OCI-LY7 (cell line): ENCODE data around the gene ADCY3. TPM values are rescaled to one million over a fixed set of nuclear protein-coding genes. Genes with fewer than 3 reads are reported as not detected.

Source experiments
- small RNA-seq: library from RNA; depleted of rRNA; stranded (forward); fragments of <200 nt; gene quantifications from one replicate; pipeline ENCODE3, GENCODE V24; 2014
- total RNA-seq, 2 experiments: library from RNA; depleted of rRNA in 1 of 2; stranded (reverse); fragments of >200 nt in 1 of 2; shearing (Covaris generic) in 1 of 2; gene quantifications; 2 replicates each; pipeline ENCODE4 v1.2.3, GENCODE V29; 2014 to 2022

ADCY3 gene
- total RNA-seq, 2 experiments from 2014 or later: 45.8 to 55.0 TPM

Small RNA genes within 50 kb of the gene (small RNA-seq; reads per million reads assigned to genes)
- not detected for gene AC013267.1
- not detected for gene RF00016

Other genes starting within 250 kb of the ADCY3 start
- 44.8 and 55.0 TPM in 2 replicates for gene PTRHD1, start 126.8 kb downstream of the ADCY3 start, total RNA-seq (2014; rRNA removed; shearing (Covaris generic))
- gene PTRHD1, start 126.8 kb downstream of the ADCY3 start, total RNA-seq (2022): 41.5 and 43.9 TPM in 2 replicates
- gene CENPO, start 126.8 kb downstream of the ADCY3 start, total RNA-seq (2014; rRNA removed; shearing (Covaris generic)): 52.4 and 53.6 TPM in 2 replicates
- 59.2 and 65.1 TPM in 2 replicates for gene CENPO, start 126.8 kb downstream of the ADCY3 start, total RNA-seq (2022)
- gene DNAJC27, start 51.7 kb upstream of the ADCY3 start, total RNA-seq (2014; rRNA removed; shearing (Covaris generic)): 3.6 and 13.5 TPM in 2 replicates
- 6.6 and 9.4 TPM in 2 replicates for gene DNAJC27, start 51.7 kb upstream of the ADCY3 start, total RNA-seq (2022)
- gene EFR3B, start 121.8 kb upstream of the ADCY3 start, total RNA-seq (2014; rRNA removed; shearing (Covaris generic)): not detected in 2 replicates
- not detected in 2 replicates for gene EFR3B, start 121.8 kb upstream of the ADCY3 start, total RNA-seq (2022)
- not detected in 2 replicates for gene POMC, start 248.3 kb upstream of the ADCY3 start, total RNA-seq (2014; rRNA removed; shearing (Covaris generic))
- not detected in 2 replicates for gene POMC, start 248.3 kb upstream of the ADCY3 start, total RNA-seq (2022)